GM10847 (cell line): Measurements from ENCODE around the gene KRTAP5-11.
"Not testable (repeated sequence)": the region's sequence is repeated elsewhere in the genome, so short reads cannot be mapped to it uniquely, and the experiment has no call there.

Experiments used
- POLR2A ChIP-seq: IDR thresholded peaks from 2 replicates; pipeline ENCODE4 v1.6.1; 2011; ENCODE audit not compliant: insufficient read length; ENCODE audit errors: extremely low read depth

Gene KRTAP5-11

DNA sequence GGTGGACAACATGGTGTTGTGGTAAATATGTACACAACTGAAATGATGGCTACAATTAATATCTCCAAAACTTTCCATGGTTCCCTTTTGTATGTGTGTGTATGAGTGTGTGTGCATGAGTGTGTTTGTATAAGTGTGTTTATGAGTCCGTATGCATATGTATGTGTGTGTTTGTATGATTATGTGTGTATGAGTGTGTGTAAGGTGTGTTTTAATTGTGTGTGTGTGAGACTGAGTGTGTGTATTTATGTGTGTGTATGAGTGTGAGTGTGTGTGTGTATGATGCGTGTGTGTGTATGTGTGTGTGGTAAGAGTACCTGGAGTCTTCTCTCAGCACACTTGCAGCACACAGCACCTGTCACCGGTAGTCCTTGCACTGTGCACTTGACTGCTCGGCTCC is 26.7 kb downstream of the KRTAP5-11 start:
- no peak for TF ChIP-seq POLR2A

DNA sequence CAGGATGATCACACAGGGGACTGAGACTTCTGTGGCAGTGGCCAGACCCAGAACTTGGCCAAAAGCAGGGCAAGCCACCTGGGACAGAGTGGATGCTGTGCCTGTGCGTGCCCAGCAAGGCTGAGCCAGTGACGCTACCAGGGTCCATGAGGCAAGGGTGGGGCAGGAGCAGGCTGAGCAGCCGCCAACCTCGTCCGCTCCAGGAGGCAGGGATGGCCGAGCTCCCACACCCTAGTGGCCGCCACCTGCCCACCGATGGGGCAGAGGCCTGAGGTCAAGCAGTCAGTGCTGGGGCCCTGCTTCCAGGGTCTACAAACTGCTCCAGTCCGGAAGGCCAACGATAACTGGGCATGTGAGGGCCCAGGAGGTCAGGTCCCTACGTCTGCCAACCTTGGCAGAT is 27.2 kb downstream of the KRTAP5-11 start:
- no peak for TF ChIP-seq POLR2A

GRCh38 chr11:71554996-71555395 is 27.7 kb downstream of the KRTAP5-11 start:
- no peak for TF ChIP-seq POLR2A

- TF ChIP-seq POLR2A = no peak
Observed at GRCh38 chr11:71551711-71552110, 31.0 kb downstream of the KRTAP5-11 start.

DNA sequence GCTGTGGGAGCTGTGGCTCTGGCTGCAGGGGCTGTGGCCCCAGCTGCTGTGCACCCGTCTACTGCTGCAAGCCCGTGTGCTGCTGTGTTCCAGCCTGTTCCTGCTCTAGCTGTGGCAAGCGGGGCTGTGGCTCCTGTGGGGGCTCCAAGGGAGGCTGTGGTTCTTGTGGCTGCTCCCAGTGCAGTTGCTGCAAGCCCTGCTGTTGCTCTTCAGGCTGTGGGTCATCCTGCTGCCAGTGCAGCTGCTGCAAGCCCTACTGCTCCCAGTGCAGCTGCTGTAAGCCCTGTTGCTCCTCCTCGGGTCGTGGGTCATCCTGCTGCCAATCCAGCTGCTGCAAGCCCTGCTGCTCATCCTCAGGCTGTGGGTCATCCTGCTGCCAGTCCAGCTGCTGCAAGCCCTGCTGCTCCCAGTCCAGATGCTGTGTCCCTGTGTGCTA is 33.9 kb downstream of the KRTAP5-11 start:
- TF ChIP-seq POLR2A = no peak

- TF ChIP-seq POLR2A = no peak
Observed at GRCh38 chr11:71548120-71548519, 34.6 kb downstream of the KRTAP5-11 start, which contains the start of gene KRTAP5-9. KRTAP5-9 (plus strand) TSS chr11:71548420; CDS start chr11:71548658, 238 bp downstream.

DNA sequence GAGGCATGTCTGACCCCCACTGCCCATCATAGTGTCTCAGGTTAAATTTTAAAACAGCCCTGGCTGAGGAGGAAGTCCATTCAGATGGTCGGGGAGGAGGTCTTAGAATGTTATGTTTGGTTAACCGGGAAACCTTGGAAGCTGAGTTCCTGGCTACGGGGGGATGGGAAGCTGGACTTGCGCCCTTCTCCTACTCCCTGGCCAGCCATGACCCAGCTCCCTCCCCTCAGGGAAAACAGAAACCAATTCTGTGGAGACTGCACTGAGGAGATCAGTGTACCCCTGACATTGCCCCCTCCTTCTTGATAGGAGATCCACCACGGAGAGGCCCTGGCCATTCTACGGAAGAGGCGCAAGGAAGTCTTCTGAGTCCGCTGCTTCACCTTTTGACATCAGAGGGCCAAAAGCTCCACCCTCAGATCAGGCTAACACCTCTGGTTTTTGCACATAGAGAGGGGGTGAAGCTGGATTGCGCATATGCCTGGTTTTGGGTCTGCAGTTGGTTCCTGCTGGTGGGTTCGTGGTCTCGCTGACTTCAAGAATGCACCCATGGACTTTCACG is 37.2 kb downstream of the KRTAP5-11 start:
- TF ChIP-seq POLR2A = no peak

DNA sequence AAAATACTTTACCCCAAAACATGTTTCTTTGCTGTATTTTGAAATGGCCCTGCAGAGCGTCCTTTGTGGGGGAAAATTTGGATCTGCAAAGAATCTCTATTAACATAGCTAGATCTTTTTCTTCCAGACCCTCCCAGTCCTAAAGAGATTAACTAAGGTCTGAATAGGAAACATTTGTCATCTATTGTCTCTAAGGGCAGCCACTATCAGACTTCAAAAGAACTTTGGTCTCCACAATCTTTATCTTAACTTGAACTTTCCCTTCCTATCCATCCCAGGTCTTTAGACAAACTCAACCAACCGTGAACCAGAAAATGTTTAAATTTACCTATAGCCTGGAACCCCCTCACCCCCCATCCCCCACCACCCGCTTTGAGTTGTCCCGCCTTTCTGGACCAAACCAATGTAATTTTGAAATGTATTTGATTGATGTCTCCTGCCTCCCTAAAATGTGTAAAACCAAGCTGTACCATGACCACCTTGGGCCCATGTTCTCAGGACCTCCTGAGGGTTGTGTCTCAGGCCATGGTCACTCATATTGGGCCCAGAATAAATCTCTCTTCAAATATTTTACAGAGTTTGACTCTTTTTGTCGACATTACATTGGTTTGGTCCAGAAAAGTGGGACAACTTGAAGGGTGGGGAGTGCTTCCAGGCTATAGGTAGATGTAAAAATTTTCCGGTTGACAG is 38.0 kb downstream of the KRTAP5-11 start:
- TF ChIP-seq POLR2A = no peak

- TF ChIP-seq POLR2A = no peak
Observed at GRCh38 chr11:71543866-71544265, 38.8 kb downstream of the KRTAP5-11 start.

- TF ChIP-seq POLR2A = no peak
Observed at GRCh38 chr11:71542879-71543777, 39.5 kb downstream of the KRTAP5-11 start.

DNA sequence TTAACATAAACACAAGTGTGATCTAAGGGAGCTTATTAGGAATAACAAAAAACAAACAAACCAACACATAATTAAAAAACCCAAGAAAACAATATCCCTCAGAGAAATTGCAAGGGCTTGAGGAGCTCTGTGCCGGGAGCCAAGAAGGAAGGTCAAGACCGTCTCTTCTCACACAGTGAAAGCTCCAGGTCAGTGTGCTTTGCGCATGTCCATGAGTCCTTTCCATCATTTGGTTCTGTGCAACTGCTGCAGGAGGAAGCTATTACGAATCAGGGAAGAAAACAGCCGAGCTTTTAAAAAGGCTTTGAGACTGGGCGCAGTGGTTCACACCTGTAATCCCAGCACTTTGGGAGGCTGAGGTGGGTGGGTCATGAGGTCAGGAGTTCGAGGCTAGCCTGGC is 40.3 kb downstream of the KRTAP5-11 start:
- TF ChIP-seq POLR2A = no peak

GRCh38 chr11:71539017-71539416 is 43.7 kb downstream of the KRTAP5-11 start:
- TF ChIP-seq POLR2A = no peak

DNA sequence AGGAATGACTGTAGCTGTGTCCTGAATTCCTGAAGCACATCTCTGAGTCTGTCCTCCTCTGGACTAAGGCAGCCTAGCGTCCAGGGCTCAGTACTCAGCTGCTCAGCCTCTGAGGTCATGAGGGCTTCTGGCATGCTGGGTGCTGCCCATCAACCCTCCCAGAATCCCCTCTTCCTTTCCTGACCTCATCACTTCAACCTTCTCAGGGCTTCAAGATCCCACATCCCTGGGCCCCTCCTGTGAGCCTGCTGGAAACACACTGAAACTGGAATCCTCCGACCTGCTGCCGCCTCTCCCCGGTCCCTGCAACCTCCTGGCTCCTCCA is 44.0 kb downstream of the KRTAP5-11 start:
- TF ChIP-seq POLR2A = no peak

GRCh38 chr11:71537977-71538665 is 44.6 kb downstream of the KRTAP5-11 start, which contains the start of gene KRTAP5-8:
KRTAP5-8 (plus strand) TSS chr11:71538025; CDS start chr11:71538056, 31 bp downstream.
- TF ChIP-seq POLR2A = not testable (repeated sequence)

- TF ChIP-seq POLR2A = no peak
Observed at GRCh38 chr11:71537537-71537936, 45.1 kb downstream of the KRTAP5-11 start.
